HepG2 (cell line): ENCODE data around the gene SRP68. TPM values are rescaled to one million over a fixed set of nuclear protein-coding genes. Genes with fewer than 3 reads are reported as not detected.

Experiments
- CAMTA2 ChIP-seq: sonication (generic); formaldehyde crosslinking; IDR thresholded peaks from 2 replicates; pipeline ENCODE4 v1.4.0; 2020; ENCODE audit warnings: mild to moderate bottlenecking, missing genetic modification reagents, borderline replicate concordance
- CBX2 ChIP-seq, 2 experiments: fragments of 200-600 bp in 1 of 2; sonication (generic); formaldehyde crosslinking in 1 of 2; IDR thresholded peaks; 2 replicates each; pipeline versions ENCODE4 v1.7.0 to v1.8.1; 2018 to 2022; ENCODE audit warnings: low read depth in 2 of 2, low read length in 1 of 2, mild to moderate bottlenecking in 1 of 2, missing genetic modification reagents in 1 of 2
- HIC2 ChIP-seq: sonication (generic); formaldehyde crosslinking; IDR thresholded peaks from 2 replicates; pipeline ENCODE4 v1.9.0; 2022; ENCODE audit warnings: low read depth, missing genetic modification reagents
- HNF1B ChIP-seq: sonication (generic); formaldehyde crosslinking; IDR thresholded peaks from 2 replicates; pipeline ENCODE4 v1.5.1; 2020; ENCODE audit warnings: mild to moderate bottlenecking, moderate library complexity, missing genetic modification reagents
- HNF4A ChIP-seq: sonication (generic); formaldehyde crosslinking; IDR thresholded peaks from 2 replicates; pipeline ENCODE4 v1.4.0; 2020; ENCODE audit warnings: missing genetic modification reagents
- MXD3 ChIP-seq: IDR thresholded peaks from 2 replicates; pipeline ENCODE4 v1.6.1; 2016; ENCODE audit warnings: mild to moderate bottlenecking, missing biosample characterization, missing genetic modification reagents
- RXRA ChIP-seq: sonication (generic); formaldehyde crosslinking; IDR thresholded peaks from 2 replicates; pipeline ENCODE4 v1.5.1; 2020; ENCODE audit warnings: missing genetic modification reagents
- SOX6 ChIP-seq, 2 experiments: fragments of 450-650 bp in 1 of 2; sonication (generic) in 1 of 2; formaldehyde crosslinking in 1 of 2; IDR thresholded peaks; 2 replicates each; pipeline versions ENCODE4 v1.4.0 to v1.6.1; 2017 to 2020; ENCODE audit warnings: antibody characterized with exemption in 1 of 2, mild to moderate bottlenecking in 1 of 2, missing genetic modification reagents in 1 of 2
- SP2 ChIP-seq: sonication (generic); formaldehyde crosslinking; IDR thresholded peaks from 2 replicates; pipeline ENCODE4 v1.5.1; 2020; ENCODE audit warnings: mild to moderate bottlenecking, missing genetic modification reagents
- ZC3H13 ChIP-seq: sonication (generic); formaldehyde crosslinking; IDR thresholded peaks from 2 replicates; pipeline ENCODE4 v1.8.1; 2023; ENCODE audit warnings: mild to moderate bottlenecking, missing genetic modification reagents, moderate library complexity
- ZFX ChIP-seq: sonication (generic); formaldehyde crosslinking; IDR thresholded peaks from 2 replicates; pipeline ENCODE4 v1.4.0; 2020; ENCODE audit warnings: mild to moderate bottlenecking, low read depth, missing genetic modification reagents, moderate library complexity
- ZFY ChIP-seq: sonication (generic); formaldehyde crosslinking; IDR thresholded peaks from 2 replicates; pipeline ENCODE4 v1.4.0; 2020; ENCODE audit warnings: missing genetic modification reagents
- ZNF142 ChIP-seq: sonication (generic); formaldehyde crosslinking; IDR thresholded peaks from 2 replicates; pipeline ENCODE4 v1.4.0; 2020; ENCODE audit warnings: missing genetic modification reagents
- ZNF232 ChIP-seq: sonication (generic); formaldehyde crosslinking; IDR thresholded peaks from 2 replicates; pipeline ENCODE4 v1.4.0; 2020; ENCODE audit warnings: missing genetic modification reagents, borderline replicate concordance
- ZNF292 ChIP-seq: sonication (generic); formaldehyde crosslinking; IDR thresholded peaks from 2 replicates; pipeline ENCODE4 v1.8.1; 2022; ENCODE audit warnings: mild to moderate bottlenecking, low read depth, missing genetic modification reagents, borderline replicate concordance
- ZNF512 ChIP-seq: sonication (generic); formaldehyde crosslinking; IDR thresholded peaks from 2 replicates; pipeline ENCODE4 v1.4.0; 2020; ENCODE audit warnings: mild to moderate bottlenecking, missing genetic modification reagents
- ZNF776 ChIP-seq: sonication (generic); formaldehyde crosslinking; IDR thresholded peaks from 2 replicates; pipeline ENCODE4 v1.4.0; 2020; ENCODE audit warnings: mild to moderate bottlenecking, missing genetic modification reagents
- polyA plus RNA-seq, 8 experiments: library from polyadenylated mRNA; depleted of rRNA in 3 of 8; stranded (reverse) in 7 of 8; unstranded in 1 of 8; fragments of >200 nt; fragmentation: Illumina TruSeq in 4 of 8; extraction: Trizol in 4 of 8; gene quantifications; 2 replicates each; pipeline versions ENCODE4 v1.2.1 to v1.2.3, GENCODE V29; 2011 to 2016; ENCODE audit warnings: low read depth in 4 of 8, missing spikeins in 1 of 8, mixed read lengths in 1 of 8; ENCODE audit not compliant: insufficient read depth in 1 of 8
- total RNA-seq, 5 experiments: library from RNA; depleted of rRNA; stranded (reverse); fragments of >200 nt; fragmentation: Illumina TruSeq; extraction: Trizol; gene quantifications; 2 replicates each; pipeline ENCODE4 v1.2.3, GENCODE V29; 2016; ENCODE audit warnings: low read depth in 1 of 5

The SRP68 gene
- total and polyA plus RNA-seq, 2 of the 13 experiments (the other 11 are each of a cell fraction or from before 2014, with no cell fraction given), result 39.8 to 74.3 TPM

GRCh38 chr17:76026714-76027158 lies 45.6 kb downstream of the SRP68 start (continued):
- TF ChIP-seq ZNF512 (0 out of 2 replicates have a peak, but pooled peaks have one; percentile 32), CAMTA2 (0 out of 2 replicates have a peak, but pooled peaks have one; percentile 50), ZNF232 (CRISPR knock-in tag) (0 out of 2 replicates have a peak, but pooled peaks have one; percentile 70), ZFX (CRISPR knock-in tag) (peak; percentile 64), HIC2 (CRISPR knock-in tag) (peak; percentile 4; the same call in 1 of the 2 replicates), ZFY (CRISPR knock-in tag) (peak; percentile 50; the same call in 1 of the 2 replicates), ZC3H13 (CRISPR knock-in tag) (0 out of 2 replicates have a peak, but pooled peaks have one; percentile 6), ZNF776 (CRISPR knock-in tag) (peak; percentile 84; the same call in 1 of the 2 replicates), RXRA (0 out of 2 replicates have a peak, but pooled peaks have one; percentile 7), SP2 (CRISPR knock-in tag) (no peak), HNF4A (CRISPR knock-in tag) (peak; percentile 26; the same call in 1 of the 2 replicates), SOX6 (IDR thresholded peaks at IDR 0.05) (no peak), SOX6 (CRISPR knock-in tag; IDR thresholded peaks at IDR 0.05) (peak; percentile 14; the same call in 1 of the 2 replicates), ZNF292 (CRISPR knock-in tag) (no peak), CBX2 (IDR thresholded peaks at IDR 0.05; ENCODE audit: low read depth, low read length) (no peak), CBX2 (CRISPR knock-in tag; IDR thresholded peaks at IDR 0.05; ENCODE audit: low read depth) (no peak), HNF1B (CRISPR knock-in tag) (peak; percentile 34; the same call in 1 of the 2 replicates), ZNF142 (CRISPR knock-in tag) (0 out of 2 replicates have a peak, but pooled peaks have one; percentile 21), MXD3 (CRISPR knock-in tag) (no peak)
